ENCODE measurements around the gene GRHPR.
A peak's percentile ranks its signal among the peaks of the same experiment; 100 is the strongest.
"Not testable (repeated sequence)": the region's sequence is repeated elsewhere in the genome, so short reads cannot be mapped to it uniquely, and the experiment has no call there.

The GRHPR gene

DNA sequence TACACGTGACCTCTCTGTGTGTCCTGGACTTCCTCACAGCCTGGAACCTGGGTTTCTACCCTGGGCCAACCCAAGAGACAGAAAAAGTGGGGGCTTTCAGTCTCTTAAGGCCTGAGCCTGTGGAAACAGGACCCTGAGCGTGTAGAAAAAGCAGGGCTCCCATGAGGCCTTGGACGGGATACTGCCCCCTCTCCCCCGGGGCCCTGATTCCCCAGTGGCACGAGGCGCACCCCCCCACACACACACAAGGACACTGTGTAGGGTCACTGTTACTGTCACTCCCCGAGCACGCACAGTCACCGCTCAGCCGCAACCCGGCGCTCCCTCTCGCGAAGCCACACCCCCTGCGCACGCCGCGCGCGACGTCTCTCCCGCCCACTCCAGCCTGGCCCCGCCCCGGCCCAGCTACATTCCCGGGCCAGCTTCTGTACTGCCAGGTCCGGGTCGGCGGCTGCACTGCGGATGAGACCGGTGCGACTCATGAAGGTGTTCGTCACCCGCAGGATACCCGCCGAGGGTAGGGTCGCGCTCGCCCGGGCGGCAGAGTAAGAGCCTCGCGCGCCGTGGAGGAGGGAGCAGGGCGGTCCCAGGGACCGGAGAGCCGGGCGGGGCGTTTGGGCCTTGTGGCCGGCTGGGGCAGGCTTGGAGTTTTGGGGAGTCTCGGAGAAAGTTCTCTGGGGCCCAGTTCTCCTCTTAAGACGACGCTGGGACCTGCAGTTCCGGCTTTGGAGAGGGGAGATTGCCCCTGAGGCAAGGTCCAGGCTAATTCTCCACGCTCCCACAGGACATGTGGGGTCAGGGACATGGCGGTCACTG is at the start of gene GRHPR:
Gene GRHPR, plus strand, starts transcription at position 408 of the 816 bp plus-strand sequence. Its CDS starts 55 bp downstream, at position 463.
- peak; percentile 88 to 91 for DNase-seq

DNA sequence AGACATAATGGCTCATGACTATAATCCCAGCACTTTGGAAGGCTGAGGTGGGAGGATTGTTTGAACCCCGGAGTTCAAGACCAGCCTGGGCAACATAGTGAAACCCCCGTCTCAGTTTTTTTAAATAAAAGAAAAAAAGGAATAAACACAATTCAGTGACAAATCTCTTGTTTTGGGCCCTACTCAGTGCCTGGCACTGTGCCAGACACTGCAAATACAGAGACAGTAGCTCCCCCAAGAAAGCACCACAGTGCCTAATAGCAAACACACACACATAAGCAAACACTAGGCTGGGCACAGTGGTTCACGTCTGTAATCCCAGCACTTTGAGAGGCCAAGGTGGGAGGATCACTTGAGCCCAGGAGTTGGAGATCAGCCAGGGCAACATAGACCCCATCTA is 49.7 kb upstream of the GRHPR start:
- DNase-seq: no peak

DNA sequence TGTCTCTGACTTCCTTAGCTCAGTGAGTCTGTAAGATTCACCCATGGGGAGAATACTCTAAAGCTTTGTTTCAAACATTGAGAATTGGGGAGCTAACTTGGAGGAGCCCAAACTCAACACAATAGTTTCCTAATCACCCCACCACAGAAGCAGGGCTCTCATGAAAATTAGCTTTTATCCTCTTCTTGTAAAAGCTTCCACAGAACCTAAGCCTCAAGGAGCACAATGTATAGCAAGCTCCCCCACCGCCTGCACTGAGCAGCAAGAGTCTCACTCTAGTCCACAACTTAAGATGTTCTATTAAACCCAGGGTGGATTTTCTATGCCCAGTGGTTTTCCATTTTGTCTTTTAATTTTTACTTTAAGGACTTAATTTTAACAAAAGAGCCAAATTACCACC is 48.9 kb upstream of the GRHPR start:
- no peak for DNase-seq

DNA sequence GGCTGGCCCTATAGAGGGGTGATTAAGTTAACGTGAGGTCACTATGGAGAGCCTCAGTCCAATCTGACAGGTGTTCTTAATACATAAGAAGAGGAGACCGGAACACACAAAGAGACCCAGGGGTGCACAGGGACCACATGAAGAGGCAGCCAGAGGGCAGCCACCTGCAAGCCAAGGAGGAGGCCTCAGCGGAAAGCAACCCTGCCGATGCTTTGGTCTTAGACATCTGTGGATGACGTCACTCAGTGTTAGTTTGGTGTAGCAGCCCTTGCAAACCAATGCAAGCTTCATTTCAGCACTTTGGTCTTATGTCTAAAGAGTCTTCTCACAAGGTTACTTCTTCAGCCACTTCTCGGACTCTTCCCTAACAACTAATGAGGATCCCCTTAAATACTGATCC is 47.6 kb upstream of the GRHPR start:
- no peak for DNase-seq

DNA sequence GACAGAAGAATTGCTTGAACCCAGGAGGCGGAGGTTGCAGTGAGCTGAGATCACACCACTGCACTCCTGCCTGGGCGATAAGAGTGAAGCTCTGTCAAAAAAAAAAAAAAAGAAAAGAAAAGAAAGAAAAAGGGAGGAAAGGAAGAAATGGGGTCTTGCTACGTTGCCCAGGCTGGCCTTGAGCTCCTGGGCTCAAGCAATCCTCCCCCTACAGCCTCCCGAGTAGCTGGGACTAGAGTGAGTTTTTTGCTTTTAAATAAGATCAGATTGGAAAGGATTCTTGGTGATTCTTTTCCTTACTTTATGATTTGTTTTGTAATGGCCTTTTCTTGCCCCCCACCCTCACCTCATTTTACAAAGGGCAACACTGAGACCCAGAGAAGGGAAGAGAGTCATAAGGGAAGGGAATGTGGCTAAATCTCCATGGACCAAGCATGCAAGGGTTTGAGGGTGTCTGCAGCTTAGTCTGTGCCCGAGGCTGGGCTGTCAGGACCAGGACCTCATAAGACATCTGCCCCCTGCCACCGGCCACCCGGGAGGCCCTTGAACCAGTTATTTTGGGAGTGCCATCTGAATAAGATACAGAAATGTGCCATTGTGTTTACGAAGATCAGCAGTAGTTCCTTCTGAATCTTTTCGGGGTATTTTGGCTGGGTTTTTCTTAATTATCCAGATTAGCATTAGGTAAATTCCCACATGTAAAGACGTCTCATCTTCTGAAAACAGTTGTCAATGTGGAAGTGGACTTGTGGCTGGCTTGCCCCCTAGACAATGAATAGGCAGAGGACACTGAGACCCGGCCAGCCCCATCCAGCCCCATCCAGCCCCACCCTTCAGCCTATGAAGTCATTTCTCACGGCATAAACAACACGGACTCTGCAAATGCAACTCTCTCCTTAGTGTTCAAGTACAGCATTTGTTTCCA is 44.5 kb upstream of the GRHPR start:
- no peak for DNase-seq

DNA sequence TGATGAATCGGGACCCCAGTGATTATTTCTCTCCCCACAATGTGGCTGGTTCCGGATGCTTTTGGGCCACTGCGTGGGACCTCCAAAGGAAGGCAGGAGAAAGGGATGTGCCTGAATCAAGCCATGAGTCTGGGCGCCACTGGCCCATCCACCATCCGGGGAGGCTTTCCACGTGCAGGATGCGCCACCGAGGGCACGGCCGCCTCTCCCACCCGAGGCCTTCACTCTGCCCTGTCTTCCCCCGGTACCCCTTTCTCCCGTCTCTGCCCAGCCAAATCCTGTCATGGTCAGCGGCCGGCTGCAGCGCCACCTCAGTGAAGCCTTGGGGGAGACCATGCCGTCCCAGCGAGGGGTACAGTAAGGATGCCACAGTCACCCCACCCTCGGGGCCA is 43.9 kb upstream of the GRHPR start:
- DNase-seq: no peak

DNA sequence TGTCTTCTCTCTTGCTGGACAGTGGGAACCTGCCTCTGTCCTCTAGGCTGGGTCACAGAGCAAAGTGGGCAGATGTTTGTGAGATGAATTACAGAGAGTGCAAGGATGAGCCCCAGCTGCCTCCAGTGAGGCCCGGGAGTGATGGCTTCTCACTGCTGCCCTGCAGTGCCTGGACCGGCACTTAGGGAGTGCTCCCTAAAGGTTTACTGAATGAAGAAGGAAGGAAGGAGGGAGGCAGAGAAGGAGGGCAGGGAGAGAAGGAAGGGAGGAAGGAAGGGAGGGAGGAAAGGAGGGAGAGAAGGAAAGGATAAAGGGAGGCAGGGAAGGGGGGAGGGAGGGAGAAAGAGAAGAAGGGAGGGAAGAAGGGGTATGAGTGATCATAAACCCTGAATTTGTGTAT is 42.7 kb upstream of the GRHPR start:
- no peak for DNase-seq

DNA sequence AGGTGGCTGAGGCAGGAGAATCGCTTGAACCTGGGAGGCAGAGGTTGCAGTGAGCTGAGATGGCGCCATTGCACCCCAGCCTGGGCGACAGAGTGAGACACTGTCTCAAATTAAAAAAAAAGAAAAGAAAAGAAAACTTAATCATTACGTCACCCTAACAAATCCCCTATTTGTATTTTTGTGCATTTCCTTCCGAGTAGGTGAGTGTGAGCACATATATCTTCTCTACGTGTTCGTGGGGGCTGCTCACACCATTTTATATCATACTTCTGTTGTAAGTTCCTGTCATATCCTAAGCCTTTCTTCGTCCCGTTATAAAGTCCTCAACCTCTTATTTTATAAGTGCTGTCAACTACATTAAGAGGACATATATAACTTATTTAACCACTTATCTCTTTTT is 41.9 kb upstream of the GRHPR start:
- no peak for DNase-seq

DNA sequence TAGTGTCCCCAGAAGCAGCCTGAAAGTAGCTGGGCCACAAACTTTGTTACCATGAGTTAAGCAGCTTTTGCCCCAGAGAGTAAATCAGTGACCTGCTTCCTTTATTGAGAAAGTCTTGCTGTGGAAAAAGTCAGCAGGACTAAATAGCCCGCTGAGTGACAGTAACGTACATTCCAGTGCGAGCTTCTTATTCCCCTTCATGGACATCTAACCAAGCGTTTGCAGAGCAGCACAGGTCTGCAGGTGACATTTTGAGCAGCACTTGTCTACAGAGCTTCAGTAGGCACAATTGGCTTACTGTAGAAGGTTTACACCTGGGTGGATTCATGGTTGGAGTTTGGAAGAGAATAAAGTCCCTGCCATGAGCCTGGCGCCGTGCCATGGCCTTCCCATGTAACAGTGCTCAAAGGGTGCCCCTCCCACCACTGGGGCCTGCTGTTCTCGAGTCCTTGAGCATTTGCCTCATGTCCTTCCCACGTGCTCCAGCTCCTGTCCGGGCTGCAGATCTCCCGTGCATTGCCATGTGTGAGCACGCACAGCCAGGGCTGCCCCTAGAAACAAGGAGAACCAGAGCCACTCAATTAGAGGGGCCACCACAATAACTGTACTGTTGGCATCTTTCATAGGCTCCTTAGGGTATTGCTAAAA is 41.3 kb upstream of the GRHPR start:
- DNase-seq: no peak

DNA sequence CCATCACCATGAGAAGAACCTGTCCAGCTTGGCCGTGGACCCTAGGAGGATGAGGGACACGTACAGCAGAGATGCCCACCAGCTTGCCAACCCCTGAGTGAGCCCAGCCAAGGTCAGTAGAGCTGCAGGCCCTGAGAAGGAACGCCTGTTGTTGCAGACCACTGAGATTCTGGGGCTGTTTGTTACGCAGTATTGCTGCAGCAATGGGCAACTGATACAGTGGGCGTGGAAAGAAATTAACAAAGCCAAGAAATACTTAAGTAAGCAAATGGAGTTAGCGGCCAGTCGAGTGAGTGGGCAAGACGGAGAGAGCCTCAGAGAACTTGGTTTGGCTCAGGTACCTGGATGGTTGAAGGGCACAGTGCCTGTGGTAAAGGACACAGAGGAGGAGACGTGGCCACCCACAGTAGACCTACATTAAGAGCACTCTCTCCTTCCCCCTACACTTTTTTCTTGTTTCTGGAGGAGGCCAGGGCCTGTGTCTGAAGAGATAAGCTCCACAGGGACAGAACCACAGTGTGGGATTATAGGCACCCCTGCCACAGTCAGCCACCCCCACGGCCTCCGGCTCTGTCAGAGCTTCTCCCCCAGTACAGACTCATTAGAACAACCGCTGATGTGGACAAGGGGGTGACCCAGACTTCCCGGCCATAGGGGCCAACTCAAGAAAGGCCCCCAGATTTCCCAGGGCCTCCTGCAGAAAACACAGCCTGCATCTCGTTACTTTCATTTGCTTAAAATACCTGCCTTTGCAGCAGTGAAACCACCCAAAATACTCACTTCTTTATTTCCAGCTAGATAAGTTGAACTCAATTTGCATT is 40.1 kb upstream of the GRHPR start:
- DNase-seq: no peak

DNA sequence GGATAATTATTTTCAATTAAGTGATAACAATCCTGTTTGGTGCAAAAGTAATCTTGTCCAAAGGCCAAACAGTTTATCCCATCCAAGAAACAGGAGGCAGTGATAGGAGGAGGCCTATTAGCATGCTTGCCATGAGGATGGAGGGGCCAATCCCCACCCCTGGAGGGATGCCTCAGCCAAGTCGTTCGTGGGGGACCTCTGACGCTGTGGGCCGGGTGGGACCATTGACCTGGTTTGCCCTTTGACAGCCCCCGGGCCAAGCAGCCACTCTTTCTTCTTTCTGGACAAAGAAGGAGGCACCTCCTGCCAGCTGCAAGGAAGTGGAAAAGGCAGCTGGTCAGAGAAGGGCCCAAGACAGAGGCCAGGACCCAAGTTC is 39.5 kb upstream of the GRHPR start:
- DNase-seq: no peak

DNA sequence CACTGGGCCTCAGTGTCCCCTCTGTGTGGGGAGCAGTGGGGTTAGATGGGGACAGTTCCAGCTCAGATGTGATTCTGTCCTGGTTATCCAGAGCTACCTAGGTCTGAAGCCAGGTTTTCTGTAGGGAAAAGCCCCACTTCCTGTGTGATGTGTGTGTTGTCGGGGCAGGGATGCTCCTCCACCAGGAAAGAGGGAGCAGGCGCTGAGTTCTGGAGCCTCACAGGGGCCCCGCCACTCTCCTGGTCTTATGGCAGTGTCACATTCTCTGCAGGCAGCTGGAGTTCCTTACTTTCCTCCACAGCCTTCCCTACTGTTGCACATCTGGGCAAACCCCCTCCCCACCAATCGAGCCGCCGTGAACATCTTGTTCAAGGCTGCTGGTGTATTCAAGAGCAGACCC is 39.1 kb upstream of the GRHPR start:
- DNase-seq: no peak

DNA sequence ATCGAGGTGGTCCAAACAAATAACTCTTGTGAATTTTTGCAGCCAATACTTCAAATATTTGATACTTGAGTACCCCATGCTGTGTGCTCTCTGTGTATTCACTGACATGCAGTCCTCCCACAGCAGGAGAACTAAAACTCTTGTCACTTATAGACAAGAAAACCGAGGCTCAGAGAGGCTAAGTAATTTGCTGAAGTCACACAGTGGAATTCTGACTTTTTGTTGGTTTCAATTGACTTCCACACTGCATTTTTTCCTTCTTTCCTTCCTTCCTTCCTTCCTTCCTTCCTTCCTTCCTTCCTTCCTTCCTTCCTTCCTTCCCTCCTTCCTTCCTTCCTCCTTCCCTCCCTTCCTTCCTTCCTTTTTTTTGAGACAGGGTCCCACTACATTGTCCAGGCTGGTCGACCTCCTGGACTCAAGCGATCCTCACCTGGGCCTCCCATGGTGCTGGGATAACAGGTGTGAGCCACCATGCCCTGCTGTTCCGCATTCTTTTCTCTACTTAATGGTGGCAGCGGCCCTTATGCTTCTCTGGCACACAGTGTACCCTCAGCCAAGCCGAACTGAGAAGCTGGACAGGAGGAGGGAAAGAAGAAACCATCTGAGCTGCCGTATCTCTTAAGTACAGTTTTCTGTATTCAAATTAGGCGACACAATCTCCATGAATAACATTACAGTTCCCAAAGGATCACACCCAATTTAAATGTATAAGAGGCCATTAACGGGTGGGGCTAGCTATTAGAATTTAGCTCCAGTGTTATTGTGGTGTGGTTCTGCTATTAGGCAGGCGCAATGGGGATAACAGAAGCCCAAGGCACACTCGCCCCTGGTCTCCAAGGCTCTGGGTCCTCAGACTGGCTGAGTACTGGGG is 38.4 kb upstream of the GRHPR start:
- no peak for DNase-seq

DNA sequence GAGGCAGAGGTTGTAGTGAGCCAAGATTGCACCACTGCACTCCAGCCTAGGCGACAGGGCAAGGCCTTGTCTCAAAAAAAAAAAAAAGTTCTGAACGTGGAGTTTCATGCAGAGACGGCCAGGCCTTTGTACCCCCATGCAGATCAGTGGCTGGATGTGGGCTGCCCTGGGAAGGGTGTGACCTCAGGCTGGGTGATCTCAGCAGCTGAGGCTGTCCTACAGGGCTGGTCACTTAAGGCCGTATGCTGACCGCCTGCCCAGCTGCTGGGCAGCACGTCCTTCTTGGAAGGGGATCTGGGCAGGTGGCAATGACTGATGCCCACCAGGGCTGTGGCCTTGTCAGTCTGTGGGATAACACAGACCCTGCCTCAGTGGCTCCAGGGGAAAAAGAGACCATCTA is 37.2 kb upstream of the GRHPR start:
- no peak for DNase-seq

DNA sequence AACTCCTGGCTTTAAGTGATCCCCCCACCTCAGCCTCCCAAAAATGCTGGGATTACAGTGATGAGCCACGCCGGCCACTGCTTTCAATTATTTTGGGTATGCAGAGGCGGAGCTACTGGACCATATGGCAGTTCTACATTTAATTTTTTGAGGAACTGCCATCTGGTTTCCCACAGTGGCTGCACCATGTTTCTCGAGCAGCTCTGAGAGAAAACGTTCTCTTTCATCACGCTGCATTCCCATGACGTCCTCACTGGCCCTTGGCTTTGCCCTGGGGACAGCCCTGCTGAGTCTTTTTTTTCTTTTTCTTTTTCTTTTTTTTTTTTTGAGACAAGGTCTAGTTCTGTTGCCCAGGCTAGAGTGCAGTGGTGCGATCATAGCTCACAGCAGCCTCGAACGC is 35.5 kb upstream of the GRHPR start:
- no peak for DNase-seq

DNA sequence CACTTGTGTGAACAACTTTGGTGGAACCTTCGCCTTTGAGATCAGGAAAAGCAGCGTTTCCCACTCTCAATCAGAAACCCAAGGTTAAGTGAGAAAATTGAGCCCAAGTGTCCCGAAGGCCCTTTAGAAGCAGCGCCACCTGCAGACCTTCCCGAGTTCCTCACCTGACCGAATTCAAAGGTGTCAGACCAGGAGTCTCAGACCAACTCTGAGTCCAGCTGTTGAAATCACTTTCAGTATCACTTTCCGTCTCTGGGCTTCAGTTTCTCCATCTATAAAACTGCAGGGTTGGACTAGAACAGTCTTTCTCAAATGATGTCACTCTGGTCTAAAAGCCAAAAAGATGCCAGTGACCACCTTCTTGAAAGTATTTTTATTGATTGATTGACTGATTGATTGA is 31.7 kb upstream of the GRHPR start:
- DNase-seq: peak in 1 of 2 donors; percentile 16

DNA sequence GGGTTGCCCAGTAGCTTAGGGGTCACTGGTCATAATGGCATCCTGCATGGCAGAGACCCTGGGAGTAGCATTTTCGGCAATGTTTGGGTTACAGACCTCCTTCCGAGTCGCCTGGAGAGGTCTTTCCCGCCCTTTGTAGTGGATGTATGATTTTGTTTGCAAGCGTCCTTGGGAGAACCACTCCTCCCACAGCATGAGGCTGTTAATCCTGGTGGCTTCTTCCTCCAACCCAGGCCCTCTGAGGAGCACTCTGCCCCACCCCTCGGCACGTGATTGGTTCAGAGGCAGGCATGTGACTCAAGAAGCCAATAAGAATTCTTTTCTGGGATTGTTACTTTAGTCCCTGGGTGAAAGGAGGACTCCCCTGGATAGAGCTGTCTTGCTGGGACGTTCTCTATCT is 30.2 kb upstream of the GRHPR start:
- DNase-seq: no peak

DNA sequence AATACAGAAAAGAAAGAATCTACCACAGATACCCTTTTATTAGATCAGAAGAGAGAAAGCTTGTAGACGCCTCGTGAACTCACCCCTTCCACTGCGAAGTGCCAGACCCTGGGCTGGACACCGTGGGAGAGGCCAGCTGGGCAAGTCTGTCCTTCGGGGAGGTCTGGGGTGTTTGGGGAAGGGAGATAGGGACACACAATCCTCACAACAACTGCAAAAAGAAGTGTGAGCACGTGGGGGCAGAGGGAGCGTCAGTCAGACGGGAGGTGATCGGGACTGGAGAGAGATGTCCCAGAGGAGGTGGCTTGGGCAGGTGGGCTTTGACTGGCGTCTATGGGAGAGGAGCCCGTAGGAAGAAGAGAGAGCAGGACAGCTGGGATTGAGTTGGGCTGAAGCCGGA is 27.3 kb upstream of the GRHPR start:
- DNase-seq: no peak

DNA sequence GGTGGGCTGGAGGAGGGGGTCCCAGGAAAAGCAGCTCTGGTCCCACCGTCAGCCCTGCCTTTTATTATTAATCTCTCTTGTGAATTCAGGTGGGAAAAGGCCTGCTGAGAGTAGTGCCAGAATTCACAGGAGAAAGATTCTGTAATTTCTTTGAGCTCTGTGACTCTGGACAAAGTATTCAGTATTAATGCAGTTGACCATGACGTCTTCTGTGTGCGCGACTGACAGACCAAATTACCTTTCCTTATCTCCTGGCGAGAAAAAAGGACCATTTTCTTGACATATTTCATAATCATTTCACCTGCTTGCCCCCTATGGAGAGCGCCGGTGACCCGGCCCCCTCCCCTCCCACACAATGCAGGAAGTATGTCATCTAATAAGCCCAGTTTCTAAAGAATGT is 26.8 kb upstream of the GRHPR start:
- DNase-seq: no peak

DNA sequence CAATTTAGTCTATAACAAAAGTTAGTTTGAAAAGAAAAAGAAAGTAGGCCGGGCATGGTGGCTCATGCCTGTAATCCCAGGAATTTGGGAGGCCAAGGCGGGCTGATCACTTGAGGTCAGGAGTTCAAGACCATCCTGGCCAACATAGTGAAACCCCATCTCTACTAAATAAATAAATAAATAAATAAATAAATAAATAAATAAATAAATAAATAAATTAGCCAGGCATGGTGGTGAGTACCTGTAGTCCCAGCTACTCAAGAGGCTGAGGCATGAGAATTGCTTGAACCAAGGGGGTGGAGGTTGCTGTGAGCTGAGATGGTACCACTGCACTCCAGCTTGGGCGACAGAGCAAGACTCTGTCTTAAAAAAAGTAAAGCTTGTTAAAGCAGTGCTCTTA is 24.5 kb upstream of the GRHPR start:
- not testable (repeated sequence) for DNase-seq

DNA sequence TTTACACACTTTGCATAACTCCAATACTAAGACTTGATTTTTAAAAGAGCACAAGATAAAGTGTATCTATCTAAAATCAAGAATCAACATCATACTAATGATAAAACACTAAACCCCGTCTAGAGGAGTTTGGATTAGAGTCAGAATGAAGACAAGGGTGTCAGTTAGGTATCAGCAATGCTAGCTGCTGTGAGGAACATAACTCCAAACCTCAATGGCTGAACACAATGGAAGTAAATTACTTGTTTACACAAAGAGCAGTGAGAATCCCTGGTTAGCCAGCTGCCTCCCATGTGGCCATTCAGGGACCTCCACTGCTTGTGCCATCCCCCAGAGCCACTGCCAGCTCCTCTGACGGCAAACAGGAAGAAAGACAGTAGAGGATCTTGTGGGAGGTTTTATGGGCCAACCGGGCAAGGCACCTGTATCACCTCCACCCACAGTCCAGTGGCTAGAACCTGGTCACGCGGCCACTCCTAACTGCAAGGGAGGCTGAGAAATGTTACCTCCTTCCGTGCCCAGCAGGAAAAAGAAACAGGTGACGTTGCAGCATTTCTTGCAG is 24.0 kb upstream of the GRHPR start:
- DNase-seq: no peak
